GM21447 (cell line): ENCODE measurements around the gene ARHGAP45.
"Not testable (repeated sequence)": the region's sequence is repeated elsewhere in the genome, so short reads cannot be mapped to it uniquely, and the experiment has no call there.

ENCODE experiments used
- ATAC-seq: cut with Tn5 transposase; IDR thresholded peaks from one replicate; pipeline ENCODE4 v1.9.1; 2021; ENCODE audit not compliant: unreplicated experiment

Gene ARHGAP45

GRCh38 chr19:1113030-1113985, 46.3 kb downstream of the ARHGAP45 start:
- no peak for ATAC-seq

DNA sequence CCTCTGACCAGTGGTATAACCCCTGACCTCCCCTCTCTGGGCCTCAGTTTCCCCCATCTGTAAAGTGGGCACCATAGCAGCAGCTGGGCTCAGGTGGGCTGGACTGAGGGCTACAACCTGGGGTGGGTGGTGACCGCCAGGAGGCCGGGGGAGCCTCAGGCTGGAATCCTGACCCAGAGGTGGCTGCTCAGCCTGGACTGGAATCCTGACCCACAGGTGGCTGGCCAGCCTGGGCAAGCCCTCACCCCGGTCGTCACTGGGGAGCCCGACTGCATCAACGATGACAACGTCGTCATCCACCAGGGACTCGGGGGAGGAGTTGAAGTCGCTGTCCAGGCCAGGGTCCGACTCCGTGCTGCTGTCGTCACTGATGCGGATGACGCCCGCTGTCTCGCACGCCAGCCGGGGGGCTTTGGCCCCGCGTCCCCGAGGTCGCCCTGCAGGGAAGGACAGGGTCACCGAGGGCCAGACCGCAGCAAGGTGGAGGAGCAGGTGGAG, 47.1 kb downstream of the ARHGAP45 start:
- no peak for ATAC-seq

- ATAC-seq, result not testable (repeated sequence)
Observed at GRCh38 chr19:1114728-1115127, 47.8 kb downstream of the ARHGAP45 start.

DNA sequence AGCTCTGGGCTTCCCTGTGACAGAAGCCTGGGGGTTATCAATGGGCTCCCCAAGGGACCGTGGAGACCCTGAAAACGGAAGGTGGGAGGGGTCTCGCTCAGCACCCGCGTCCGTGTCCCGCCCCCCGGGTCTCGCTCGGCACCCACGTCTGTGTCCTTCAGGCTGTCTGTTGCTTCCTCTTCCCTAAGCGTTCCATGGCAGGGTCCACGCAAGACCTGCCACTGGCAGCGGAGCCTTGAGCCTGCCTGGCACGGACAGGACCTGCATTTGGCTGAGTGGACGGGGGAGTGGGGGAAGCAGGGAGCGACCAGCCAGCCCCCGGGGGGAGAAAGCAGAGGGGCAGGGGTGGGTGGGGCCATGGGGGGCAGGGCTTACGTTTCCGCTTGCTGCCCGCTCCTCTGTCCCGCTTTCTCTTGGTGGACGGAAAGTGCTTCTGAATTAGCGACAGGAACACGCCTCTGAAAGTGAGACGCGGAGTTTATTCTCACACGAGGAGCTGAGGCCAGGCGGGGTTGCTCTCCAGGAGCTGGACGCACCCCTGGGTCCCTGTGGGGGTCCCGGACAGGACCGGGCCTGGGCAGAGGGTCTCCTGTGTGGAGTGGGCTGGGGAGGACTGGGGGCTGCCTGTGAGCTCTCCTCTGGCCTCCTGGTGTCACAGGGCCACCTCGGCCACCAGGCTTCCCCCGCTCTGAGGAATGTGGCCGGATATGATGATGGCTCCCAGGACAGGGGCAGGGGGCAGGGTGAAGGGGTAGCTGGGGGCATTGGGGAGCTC, 48.9 kb downstream of the ARHGAP45 start:
- ATAC-seq, result no peak

DNA sequence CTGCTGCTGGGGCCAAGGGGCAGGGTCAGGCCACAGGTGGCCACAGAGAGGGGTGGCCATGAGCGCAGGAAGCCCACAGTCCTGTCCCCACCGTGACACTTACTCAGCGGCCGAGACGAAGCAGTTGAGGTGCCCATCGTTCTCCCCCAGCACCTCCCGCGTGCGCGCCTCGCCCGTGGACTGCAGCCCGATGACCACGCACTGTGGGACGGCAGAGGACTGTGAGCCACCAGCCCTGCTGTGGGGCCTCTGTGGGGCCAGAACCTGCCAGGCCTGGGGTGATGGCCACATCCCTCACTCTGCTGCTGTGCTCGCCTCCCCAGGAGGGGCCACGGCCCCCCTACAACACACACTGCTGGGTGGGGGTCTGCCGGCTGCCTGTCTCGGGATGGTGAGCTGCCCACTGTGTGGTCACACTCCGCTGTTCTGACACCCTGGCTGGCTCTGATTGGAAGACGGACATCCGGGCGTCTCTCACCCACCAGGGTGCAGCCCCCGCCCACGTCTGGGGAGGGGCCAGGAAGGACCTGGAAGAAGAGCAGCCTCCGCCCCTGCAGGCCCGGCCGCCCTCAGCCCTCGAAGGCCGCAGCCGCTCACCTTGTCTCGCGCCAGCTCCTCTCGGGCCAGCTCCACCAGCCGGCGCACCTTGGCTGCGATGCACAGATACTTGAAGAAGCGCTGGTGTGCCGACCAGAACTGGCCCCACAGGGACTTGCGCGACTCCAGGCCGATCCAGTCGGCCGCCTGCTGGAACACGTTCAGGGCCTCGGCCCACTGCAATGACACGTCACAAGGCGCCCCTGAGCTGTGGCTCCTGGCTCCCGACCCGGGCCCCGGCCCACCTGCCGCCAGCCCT, 50.0 kb downstream of the ARHGAP45 start:
- ATAC-seq, result no peak

DNA sequence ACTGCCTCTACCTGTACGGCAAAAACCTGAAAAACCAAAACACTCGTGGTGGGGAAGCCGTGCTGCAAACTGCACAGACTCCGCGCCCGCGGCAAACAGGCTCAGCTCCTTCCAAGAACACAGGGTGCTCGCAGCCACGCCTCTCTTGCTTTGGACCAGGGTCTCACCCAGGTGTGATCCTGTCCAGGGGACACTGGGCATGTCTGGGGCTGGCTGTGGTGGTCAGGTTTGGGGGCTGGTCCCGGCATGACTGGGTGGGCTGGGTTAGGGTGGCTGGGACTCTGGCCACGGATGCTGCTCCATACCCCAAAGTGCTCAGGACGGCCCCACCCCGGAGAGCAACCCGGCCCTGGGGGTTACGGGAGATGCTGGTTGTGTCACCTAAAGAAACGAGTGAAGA, 50.7 kb downstream of the ARHGAP45 start:
- no peak for ATAC-seq

- ATAC-seq, result no peak
Observed at GRCh38 chr19:1118999-1119398, 52.0 kb downstream of the ARHGAP45 start.

DNA sequence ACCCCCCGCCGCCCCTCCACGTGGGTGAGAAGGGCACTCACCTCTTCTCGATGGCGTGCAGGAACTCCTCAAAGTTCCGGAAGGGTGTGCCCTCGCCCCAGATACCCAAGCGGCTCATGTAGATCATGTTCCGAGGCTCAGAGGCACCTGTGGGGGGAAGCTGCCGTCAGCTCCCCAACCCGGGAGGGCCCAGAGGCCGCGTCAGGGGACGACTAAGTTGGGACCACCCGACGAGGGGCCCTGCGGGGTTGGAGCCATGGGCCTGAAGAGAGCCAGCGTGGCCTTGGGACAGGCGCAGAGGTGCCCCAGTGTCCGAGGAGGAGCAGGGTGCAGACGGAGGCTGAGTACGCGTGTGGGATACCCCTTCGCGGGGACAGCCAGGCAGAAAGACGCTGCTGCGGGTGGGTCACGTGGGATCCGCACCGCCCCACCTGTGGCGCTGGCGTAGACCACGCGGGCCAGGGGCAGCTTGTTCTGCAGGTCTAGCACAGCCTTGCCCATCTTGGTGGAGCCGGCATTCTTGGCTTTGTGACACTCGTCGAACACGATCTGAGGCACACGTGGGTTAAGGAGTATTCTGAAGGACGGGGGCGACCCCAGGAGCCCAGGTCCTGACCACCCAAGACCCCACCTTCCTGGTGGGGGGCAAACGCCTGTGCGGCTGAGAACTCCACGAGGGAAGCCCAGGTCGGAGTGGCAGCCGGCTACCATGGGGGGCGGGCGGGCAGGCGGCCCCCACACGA, 52.7 kb downstream of the ARHGAP45 start:
- no peak for ATAC-seq

DNA sequence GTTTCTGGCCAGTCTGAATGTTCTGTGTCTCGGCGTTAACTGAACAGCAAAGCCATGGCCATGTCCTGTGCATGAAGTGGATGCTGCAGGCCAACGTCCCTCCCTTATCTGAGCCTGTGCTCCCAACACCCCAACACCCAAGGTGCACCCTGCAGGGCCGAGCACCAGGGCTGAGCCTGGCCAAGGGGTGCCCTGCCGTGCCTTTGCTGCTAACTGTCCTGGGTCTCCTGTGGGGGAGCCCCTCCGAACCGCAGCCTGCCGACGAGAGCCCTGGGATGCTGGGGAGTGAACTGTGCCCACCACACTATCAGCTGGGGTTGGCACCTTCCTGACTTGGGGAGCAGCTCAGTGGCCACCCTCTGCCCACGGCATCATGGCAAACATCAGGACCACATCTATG, 54.4 kb downstream of the ARHGAP45 start:
- ATAC-seq, result no peak

DNA sequence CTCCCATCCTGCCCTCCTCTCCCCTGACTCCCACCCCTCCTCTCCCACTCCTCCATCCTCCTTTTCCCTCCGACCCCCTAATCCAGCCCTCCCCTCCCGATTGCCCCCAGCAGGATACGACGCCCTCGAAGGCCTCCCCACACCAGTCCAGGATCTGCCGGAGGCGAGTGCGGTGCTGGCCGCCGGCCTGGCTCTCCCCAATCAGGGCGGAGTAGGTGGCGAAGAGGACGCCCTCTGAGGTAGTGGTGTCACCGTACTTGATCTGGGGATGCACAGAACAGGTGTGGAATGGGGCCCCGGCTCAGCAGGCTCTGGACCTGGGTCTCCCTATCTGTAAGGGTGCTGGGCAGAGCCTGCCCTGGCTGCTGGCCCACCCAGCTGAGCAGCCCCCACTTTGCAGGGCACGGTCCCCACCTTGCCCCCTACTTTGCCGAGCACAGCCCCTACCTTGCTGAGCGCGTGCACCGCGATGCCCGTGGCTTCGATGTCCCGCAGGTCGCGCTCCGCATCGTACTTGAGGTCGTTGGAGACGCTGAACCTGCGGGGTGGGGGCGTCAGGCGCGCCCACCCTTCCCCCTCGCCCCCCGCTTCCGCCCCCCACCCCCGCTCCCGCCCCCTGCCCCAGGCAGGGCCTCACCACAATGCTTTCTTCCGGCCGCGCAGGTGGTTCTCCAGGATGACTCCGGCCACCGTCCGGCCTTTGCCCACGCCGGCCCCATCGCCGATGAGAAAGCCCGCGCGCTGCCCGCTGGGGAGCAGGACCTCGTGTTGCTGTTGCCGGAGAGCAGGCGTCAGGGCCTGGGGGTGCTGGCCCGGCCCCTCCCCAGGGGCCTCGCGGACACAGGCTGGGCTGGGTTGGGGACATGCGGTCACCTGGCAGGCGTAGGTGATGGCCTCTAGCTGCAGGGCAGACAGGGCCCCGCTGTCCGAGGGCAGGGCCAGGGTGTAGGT, 55.3 kb downstream of the ARHGAP45 start:
- no peak for ATAC-seq

DNA sequence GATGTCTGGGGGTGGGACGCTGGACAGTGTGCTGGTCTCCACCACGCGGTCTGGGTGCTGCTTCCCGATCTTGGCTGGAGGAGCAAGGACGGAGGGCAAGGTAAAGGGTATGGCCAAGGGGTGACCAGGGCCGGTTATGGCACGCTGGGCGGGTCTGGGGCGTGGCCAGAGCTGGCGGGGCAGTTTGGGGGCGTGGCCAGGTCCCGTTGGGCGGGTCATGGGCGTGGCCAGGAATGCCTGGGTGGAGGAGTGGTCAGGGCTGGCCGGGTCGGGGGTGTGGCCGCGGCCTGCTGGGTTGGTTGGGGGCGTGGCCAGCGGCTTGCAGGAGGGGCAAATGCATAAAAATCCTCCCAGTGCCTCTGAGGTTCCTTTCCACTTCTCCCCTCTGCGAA, 56.0 kb downstream of the ARHGAP45 start:
- no peak for ATAC-seq

DNA sequence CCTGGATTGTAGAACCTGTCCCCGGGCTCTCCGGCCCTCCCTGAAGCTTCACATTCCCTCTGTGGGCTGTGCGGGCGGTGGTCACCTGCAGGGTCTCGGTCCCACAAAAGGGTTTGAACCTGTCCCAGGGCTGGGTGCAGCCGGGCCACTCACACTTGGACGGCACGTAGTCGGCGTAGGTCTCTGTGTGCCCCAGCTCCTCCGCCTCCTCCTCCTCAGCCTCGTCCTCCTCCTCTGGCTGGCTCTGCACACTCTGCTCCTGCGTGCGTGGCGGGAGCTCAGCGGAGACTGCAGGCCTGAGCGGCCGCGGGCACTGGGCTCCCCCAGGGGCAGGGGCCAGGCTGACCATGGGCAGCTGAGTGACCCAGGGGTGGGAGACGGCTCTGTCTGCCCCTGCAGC, 56.4 kb downstream of the ARHGAP45 start:
- ATAC-seq, result no peak

- ATAC-seq, result no peak
Observed at GRCh38 chr19:1123885-1124677, 57.1 kb downstream of the ARHGAP45 start.

DNA sequence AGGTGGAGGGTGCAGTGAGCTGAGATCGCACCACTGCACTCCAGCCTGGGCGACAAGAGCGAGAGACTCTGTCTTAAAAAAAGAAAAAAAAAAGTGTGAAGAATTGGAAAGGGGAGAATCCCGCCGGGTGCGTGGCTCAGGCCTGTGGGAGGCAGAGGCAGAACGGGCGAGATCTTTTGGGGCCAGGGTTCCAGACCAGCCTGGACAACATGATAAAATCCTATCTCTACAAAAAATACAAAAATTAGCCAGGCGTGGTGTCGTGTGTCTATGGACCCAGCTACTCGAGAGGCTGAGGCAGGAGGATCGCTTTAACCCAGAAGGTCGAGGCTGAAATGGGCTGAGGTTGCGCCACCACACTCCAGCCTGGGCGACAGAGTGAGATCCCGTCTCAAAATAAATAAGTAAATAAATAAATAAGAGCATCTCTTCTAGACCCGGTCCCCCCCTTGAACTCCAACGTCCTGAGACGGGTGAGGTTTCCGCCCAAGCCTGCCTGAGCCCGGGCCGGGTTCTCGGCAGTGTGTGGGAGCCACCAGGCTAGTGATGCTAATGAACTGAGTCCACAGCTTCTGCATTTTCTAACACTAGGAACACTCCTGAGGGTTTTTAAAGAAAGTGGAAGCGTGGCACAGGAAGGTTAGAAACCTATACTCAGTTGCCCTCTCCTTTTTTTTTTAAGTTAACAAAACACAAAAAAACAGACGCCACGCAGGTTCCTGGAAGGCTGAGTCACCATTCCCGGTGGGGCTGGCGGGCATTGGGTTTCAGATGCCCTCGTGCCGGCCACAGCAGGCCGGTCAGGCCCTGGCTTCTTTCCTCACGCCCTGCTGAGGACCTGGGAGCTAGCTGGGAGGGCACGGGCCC, 58.9 kb downstream of the ARHGAP45 start:
- no peak for ATAC-seq

GRCh38 chr19:1126984-1127760, 60.2 kb downstream of the ARHGAP45 start:
- ATAC-seq, result no peak

GRCh38 chr19:1128106-1128505, 61.1 kb downstream of the ARHGAP45 start:
- ATAC-seq, result no peak

- not testable (repeated sequence) for ATAC-seq
Observed at GRCh38 chr19:1129084-1129483, 62.1 kb downstream of the ARHGAP45 start.
